Tibial nerve (tissue), 4 donors: Measurements from ENCODE around the gene L3MBTL4. TPM values are rescaled to one million over a fixed set of nuclear protein-coding genes. Genes with fewer than 3 reads are reported as not detected.
"Not testable (repeated sequence)": the region's sequence is repeated elsewhere in the genome, so short reads cannot be mapped to it uniquely, and the experiment has no call there.

Experiments used
- DNase-seq, 2 donors: peaks; one replicate each; pipeline ENCODE4 v3.0.0-alpha.2; 2019; ENCODE audit warnings: low spot score in 2 of 2
- H3K27ac ChIP-seq, 4 donors: fragments of 200-600 bp; sonication (generic) in 3 of 4; one replicate each; pipeline ENCODE4 v1.5.1; 2017 to 2019; ENCODE audit warnings: mild to moderate bottlenecking in 1 of 4
- H3K27me3 ChIP-seq, 2 donors: fragments of 200-600 bp; sonication (generic) in 1 of 2; one replicate each; pipeline versions ENCODE4 v1.5.1 to v1.6.0; 2017 to 2019
- H3K36me3 ChIP-seq, 3 donors: fragments of 200-600 bp; sonication (generic); one replicate each; pipeline ENCODE4 v1.5.1; 2018 to 2019
- H3K4me1 ChIP-seq, 4 donors: fragments of 200-600 bp; sonication (generic) in 3 of 4; one replicate each; pipeline ENCODE4 v1.5.1; 2017 to 2019
- H3K4me3 ChIP-seq, 4 donors: fragments of 200-600 bp; sonication (generic) in 3 of 4; one replicate each; pipeline ENCODE4 v1.5.1; 2017 to 2019; ENCODE audit warnings: mild to moderate bottlenecking in 1 of 4, moderate library complexity in 1 of 4
- H3K9me3 ChIP-seq, 4 donors: fragments of 200-600 bp; sonication (generic) in 3 of 4; one replicate each; pipeline ENCODE4 v1.5.1; 2017 to 2019
- CTCF ChIP-seq, 5 experiments: fragments of 200-600 bp in 3 of 5; fragments of 450-650 bp in 2 of 5; sonication (generic) in 3 of 5; IDR thresholded peaks; one replicate each; pipeline ENCODE4 v1.5.1; 2016 to 2019; ENCODE audit warnings: antibody characterized with exemption in 5 of 5, mild to moderate bottlenecking in 3 of 5, moderate library complexity in 2 of 5
- EP300 ChIP-seq, 2 donors: sonication (generic); formaldehyde crosslinking; IDR thresholded peaks; one replicate each; pipeline ENCODE4 v1.6.1; 2017; ENCODE audit warnings: antibody characterized with exemption in 2 of 2, mild to moderate bottlenecking in 1 of 2
- POLR2A ChIP-seq, 2 donors: fragments of 450-650 bp; IDR thresholded peaks; one replicate each; pipeline ENCODE4 v1.6.1; 2017; ENCODE audit warnings: antibody characterized with exemption in 2 of 2, mild to moderate bottlenecking in 2 of 2, moderate library complexity in 2 of 2
- WGBS, 2 donors: methylation state at CpG; one replicate each; pipeline ENCODE4 v1.1.5; 2018; 5-methylcytosine and 5-hydroxymethylcytosine counted together
- total RNA-seq, 4 donors: library from RNA; depleted of rRNA; stranded (reverse); fragments of >200 nt; gene quantifications; one replicate each; pipeline ENCODE4 v1.1.0, GENCODE V29; 2016

L3MBTL4 gene
- total RNA-seq, 4 donors from 2014 or later: 6.3 to 9.0 (median 8.1) TPM

GRCh38 chr18:6200204-6200774 lies 214.4 kb downstream of the L3MBTL4 start:
- TF ChIP-seq EP300 (IDR thresholded peaks at IDR 0.05) (no peak), CTCF (IDR thresholded peaks at IDR 0.05) (no peak), POLR2A (IDR thresholded peaks at IDR 0.05) (no peak)
- Histone ChIP-seq H3K4me3 (no peak overlapping the region), H3K36me3 (no peaks in the 10 kb centered on the region), H3K9me3 (no peaks in the 10 kb centered on the region), H3K27ac (no peak overlapping the region), H3K4me1 (no peaks in the 10 kb centered on the region), H3K27me3 (no peaks in the 10 kb centered on the region)
- WGBS, 2 donors: 90 to 91% methylated on average over 4 of the region's 4 CpGs
- no peak for DNase-seq

- 67 to 74% methylated on average over 1 of the region's 1 CpG for WGBS, 2 donors
- Histone ChIP-seq H3K27me3 (no peaks in the 10 kb centered on the region), H3K9me3 (no peaks in the 10 kb centered on the region), H3K36me3 (no peaks in the 10 kb centered on the region), H3K4me1 (no peaks in the 10 kb centered on the region), H3K27ac (no peak overlapping the region), H3K4me3 (no peak overlapping the region)
- no peak for TF ChIP-seq CTCF (IDR thresholded peaks at IDR 0.05)
- TF ChIP-seq EP300 (IDR thresholded peaks at IDR 0.05): no peak
- no peak for TF ChIP-seq POLR2A (IDR thresholded peaks at IDR 0.05)
- DNase-seq: no peak
Measured at GRCh38 chr18:6199777-6200176, 214.9 kb downstream of the L3MBTL4 start.

- TF ChIP-seq CTCF (IDR thresholded peaks at IDR 0.05) (no peak), POLR2A (IDR thresholded peaks at IDR 0.05) (no peak), EP300 (IDR thresholded peaks at IDR 0.05) (no peak)
- DNase-seq: no peak
- Histone ChIP-seq H3K27ac (no peak overlapping the region), H3K27me3 (no peaks in the 10 kb centered on the region), H3K4me1 (no peaks in the 10 kb centered on the region), H3K9me3 (no peaks in the 10 kb centered on the region), H3K4me3 (no peak overlapping the region), H3K36me3 (peaks cover 0 to 5% (median 0%) of the 10 kb centered on the region in 3 donors)
- WGBS, 2 donors: 78 to 82% methylated on average over 1 of the region's 1 CpG
Measured at GRCh38 chr18:6198585-6198984, 216.1 kb downstream of the L3MBTL4 start.

GRCh38 chr18:6194640-6195039 lies 220.1 kb downstream of the L3MBTL4 start:
- Histone ChIP-seq H3K9me3 (peaks cover 0 to 13% (median 3%) of the 10 kb centered on the region in 4 donors), H3K4me3 (no peak overlapping the region), H3K27ac (no peak overlapping the region), H3K27me3 (no peaks in the 10 kb centered on the region), H3K36me3 (peaks cover 0 to 40% (median 3%) of the 10 kb centered on the region in 3 donors), H3K4me1 (no peaks in the 10 kb centered on the region)
- 94 to 95% methylated on average over 2 of the region's 2 CpGs for WGBS, 2 donors
- TF ChIP-seq POLR2A (IDR thresholded peaks at IDR 0.05) (no peak), CTCF (IDR thresholded peaks at IDR 0.05) (no peak), EP300 (IDR thresholded peaks at IDR 0.05) (no peak)
- no peak for DNase-seq

- not testable (repeated sequence) for H3K27me3 ChIP-seq, H3K27ac ChIP-seq, H3K4me1 ChIP-seq, DNase-seq, H3K4me3 ChIP-seq
- peaks cover 0 to 21% (median 0%) of the 10 kb centered on the region in 3 donors for H3K36me3 ChIP-seq
- WGBS, 2 donors: 86 to 88% methylated on average over 3 of the region's 3 CpGs
- H3K9me3 ChIP-seq: peaks cover 0 to 25% (median 4%) of the 10 kb centered on the region in 4 donors
Measured at GRCh38 chr18:6185782-6186181, 228.9 kb downstream of the L3MBTL4 start.
